ENCODE measurements around the gene PGD.

PGD gene

GRCh38 chr1:10383630-10384029 lies 15.2 kb upstream of the PGD start:
- in situ Hi-C loops (cut with HindIII; ENCODE audit: low sequenced_read_pairs), result no loop called here
- TF ChIP-seq CTCF (IDR thresholded peaks at IDR 0.05; ENCODE audit: low read depth, low read length, missing control alignments), result no peak

GRCh38 chr1:10384219-10384618 lies 14.6 kb upstream of the PGD start:
- no peak overlapping the region for H3K4me3 ChIP-seq (ENCODE audit: low read depth, low read length)
- DNase-seq (ENCODE audit: low read depth), result no peak
- no peak for TF ChIP-seq CTCF (IDR thresholded peaks at IDR 0.05; ENCODE audit: low read depth, low read length, missing control alignments)
- in situ Hi-C loops (cut with HindIII; ENCODE audit: low sequenced_read_pairs), result no loop called here

More at GRCh38 chr1:10383630-10384029, 15.2 kb upstream of the PGD start:
- no peak overlapping the region for H3K4me3 ChIP-seq (ENCODE audit: low read depth, low read length)
- no peak for DNase-seq (ENCODE audit: low read depth)

- no peak for DNase-seq (ENCODE audit: low read depth)
- TF ChIP-seq CTCF (IDR thresholded peaks at IDR 0.05; ENCODE audit: low read depth, low read length, missing control alignments), result no peak
- no peak overlapping the region for H3K4me3 ChIP-seq (ENCODE audit: low read depth, low read length)
- in situ Hi-C loops (cut with HindIII; ENCODE audit: low sequenced_read_pairs), result no loop called here
These were observed 11.8 kb upstream of the PGD start for GRCh38 chr1:10386761-10387676.

- H3K4me3 ChIP-seq (ENCODE audit: low read depth, low read length), result no peak overlapping the region
- DNase-seq (ENCODE audit: low read depth), result peak; percentile 28
- TF ChIP-seq CTCF (IDR thresholded peaks at IDR 0.05; ENCODE audit: low read depth, low read length, missing control alignments), result peak; percentile 25
- in situ Hi-C loops (cut with HindIII; ENCODE audit: low sequenced_read_pairs), result no loop called here
These were observed 11.0 kb upstream of the PGD start for GRCh38 chr1:10387677-10388386.

GRCh38 chr1:10388387-10388715 lies 10.5 kb upstream of the PGD start:
- no peak overlapping the region for H3K4me3 ChIP-seq (ENCODE audit: low read depth, low read length)
- no peak for DNase-seq (ENCODE audit: low read depth)
- in situ Hi-C loops (cut with HindIII; ENCODE audit: low sequenced_read_pairs), result no loop called here
- no peak for TF ChIP-seq CTCF (IDR thresholded peaks at IDR 0.05; ENCODE audit: low read depth, low read length, missing control alignments)

- no peak for TF ChIP-seq CTCF (IDR thresholded peaks at IDR 0.05; ENCODE audit: low read depth, low read length, missing control alignments)
- in situ Hi-C loops (cut with HindIII; ENCODE audit: low sequenced_read_pairs), result no loop called here
- no peak for DNase-seq (ENCODE audit: low read depth)
- H3K4me3 ChIP-seq (ENCODE audit: low read depth, low read length), result no peak overlapping the region
These were observed 9.4 kb upstream of the PGD start for GRCh38 chr1:10389271-10389973.
